NCI-H2107 treated with DMSO at 0.1 percent for 48 hours (cell line): ENCODE measurements around the gene EMILIN1.
"Not testable (repeated sequence)": the region's sequence is repeated elsewhere in the genome, so short reads cannot be mapped to it uniquely, and the experiment has no call there.

Source experiments
- DNase-seq: peaks from one replicate; lab custom pipeline; 2025; ENCODE audit not compliant: unreplicated experiment; lab: John Stamatoyannopoulos, UW

The EMILIN1 gene

GRCh38 chr2:27092696-27093429, 14.4 kb downstream of the EMILIN1 start:
- DNase-seq: no peak

- no peak for DNase-seq
Observed at GRCh38 chr2:27093430-27094352, 15.3 kb downstream of the EMILIN1 start.

- no peak for DNase-seq
Observed at GRCh38 chr2:27094353-27094984, 16.1 kb downstream of the EMILIN1 start.

GRCh38 chr2:27095427-27095744, 17.0 kb downstream of the EMILIN1 start:
- DNase-seq: no peak

GRCh38 chr2:27095745-27096651, 17.6 kb downstream of the EMILIN1 start:
- DNase-seq: no peak

- DNase-seq: no peak
Observed at GRCh38 chr2:27096748-27097297, 18.4 kb downstream of the EMILIN1 start.

GRCh38 chr2:27097341-27097740, 18.9 kb downstream of the EMILIN1 start:
- no peak for DNase-seq

GRCh38 chr2:27099334-27099955, 21.0 kb downstream of the EMILIN1 start:
- DNase-seq: no peak

GRCh38 chr2:27100036-27100435, 21.6 kb downstream of the EMILIN1 start:
- DNase-seq: no peak

- no peak for DNase-seq
Observed at GRCh38 chr2:27102329-27102728, 23.9 kb downstream of the EMILIN1 start.

GRCh38 chr2:27105981-27106380, 27.6 kb downstream of the EMILIN1 start:
- no peak for DNase-seq

GRCh38 chr2:27108221-27108620, 29.8 kb downstream of the EMILIN1 start:
- no peak for DNase-seq

GRCh38 chr2:27109083-27109482, 30.7 kb downstream of the EMILIN1 start:
- DNase-seq: no peak

GRCh38 chr2:27110603-27111352, 32.4 kb downstream of the EMILIN1 start:
- DNase-seq: not testable (repeated sequence)

GRCh38 chr2:27111392-27112078, 33.1 kb downstream of the EMILIN1 start:
- DNase-seq: not testable (repeated sequence)

GRCh38 chr2:27115519-27115918, 37.1 kb downstream of the EMILIN1 start:
- DNase-seq: no peak

GRCh38 chr2:27117995-27118524, 39.6 kb downstream of the EMILIN1 start:
- no peak for DNase-seq

GRCh38 chr2:27118525-27119329, 40.3 kb downstream of the EMILIN1 start, which contains the start of gene CGREF1:
Gene CGREF1, minus strand, starts transcription at chr2:27119128. Its CDS starts 14,762 bp downstream, at chr2:27104366.
- DNase-seq: no peak
